NCI-H748 treated with DMSO at 0.1 percent for 48 hours (cell line): ENCODE measurements around the gene WASF3.
A peak's percentile ranks its signal among the peaks of the same experiment; 100 is the strongest.

Source experiments
- DNase-seq: peaks from one replicate; lab custom pipeline; 2025; lab: John Stamatoyannopoulos, UW

WASF3 gene

DNA sequence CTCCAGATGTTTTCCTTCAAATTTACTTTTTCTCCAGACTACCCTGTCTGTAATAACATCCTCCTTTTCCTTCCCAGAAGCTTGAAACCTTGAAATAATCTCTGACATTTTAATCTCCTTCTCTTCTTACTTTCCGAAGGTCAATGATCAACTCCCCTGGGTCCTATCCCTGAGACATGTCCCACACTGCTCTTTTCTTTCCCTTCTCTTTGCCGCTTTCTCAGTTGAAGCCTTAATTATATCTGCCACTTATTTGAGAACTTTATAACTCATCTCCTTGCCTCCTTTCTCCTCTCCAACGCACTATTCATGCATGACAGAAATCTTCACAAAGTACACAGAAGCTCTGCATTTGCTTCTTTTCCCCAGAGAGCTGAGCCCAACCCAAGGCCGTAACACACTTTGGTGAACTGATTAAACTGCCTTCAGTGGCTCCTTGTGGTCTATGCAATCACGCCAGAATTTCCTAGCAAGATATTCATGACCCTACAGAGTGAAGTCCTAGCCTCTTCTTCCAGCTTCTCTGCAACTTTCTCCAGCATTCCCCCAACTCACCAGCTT, 9.2 kb upstream of the WASF3 start:
- DNase-seq: no peak

DNA sequence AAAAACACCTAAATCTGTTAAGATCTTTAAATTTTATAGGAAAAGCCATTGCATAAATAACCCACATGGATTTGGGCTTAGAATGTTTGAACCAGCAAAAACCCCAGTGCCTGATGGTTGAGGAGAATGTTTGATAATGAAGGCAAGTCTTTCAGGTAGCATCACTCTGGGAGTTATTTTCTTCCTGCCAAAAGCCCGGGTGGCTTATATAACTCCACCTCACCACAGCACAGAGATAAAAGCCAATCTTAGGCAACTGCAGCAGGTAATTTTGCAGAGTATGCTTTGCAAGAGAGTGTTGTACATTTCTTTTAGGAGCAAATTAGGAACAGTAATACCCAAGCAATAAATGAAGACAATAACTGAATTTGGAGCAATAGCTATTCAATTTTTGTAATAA, 7.8 kb upstream of the WASF3 start:
- no peak for DNase-seq

DNA sequence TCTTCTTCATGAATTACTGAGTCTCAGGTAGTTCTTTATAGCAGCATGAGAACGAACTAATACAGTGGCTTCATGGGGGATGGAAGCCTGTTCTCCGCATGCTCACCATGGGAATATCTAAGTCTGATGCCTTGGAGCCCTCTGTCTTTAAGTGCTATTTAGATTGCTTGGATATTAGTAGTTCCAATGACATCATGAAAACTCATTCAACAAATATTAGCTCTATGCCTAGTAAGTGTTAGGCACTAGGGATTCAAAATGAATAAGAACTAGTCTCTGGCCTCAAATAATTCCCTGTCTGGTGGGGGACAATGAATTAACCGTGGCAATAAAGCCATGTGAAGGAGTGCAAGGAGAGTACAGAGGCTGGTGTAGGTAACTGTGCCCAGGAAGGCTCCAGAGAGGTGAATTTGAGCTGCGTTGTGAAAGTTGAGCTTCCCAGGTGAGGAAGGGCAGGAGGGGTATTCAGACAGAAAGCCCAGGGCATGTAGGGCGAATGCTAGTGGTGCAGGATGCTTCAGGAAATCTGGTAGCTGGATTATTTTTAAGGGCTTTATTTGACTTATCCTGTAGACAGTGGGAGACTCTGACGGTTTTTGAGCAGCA, 6.1 kb upstream of the WASF3 start:
- DNase-seq: no peak

DNA sequence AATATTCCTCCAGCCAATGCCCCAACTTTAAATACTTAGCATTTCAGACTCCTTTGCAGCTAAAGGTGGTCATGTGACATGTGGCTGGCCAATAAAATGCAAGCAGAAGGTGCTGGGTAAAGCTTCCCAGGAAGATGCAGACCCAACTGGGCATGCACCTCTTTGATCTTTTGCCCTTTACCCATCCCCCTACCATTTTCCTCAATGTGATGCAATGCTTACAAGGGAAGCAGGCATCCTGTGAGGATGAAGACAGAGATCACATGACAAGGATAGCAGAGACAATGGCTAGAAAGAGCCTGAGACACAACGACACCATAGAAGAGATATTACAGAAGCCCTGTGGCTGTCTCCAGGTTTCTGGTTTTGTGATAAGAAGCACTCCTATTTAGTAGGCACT, 2.1 kb upstream of the WASF3 start:
- no peak for DNase-seq

DNA sequence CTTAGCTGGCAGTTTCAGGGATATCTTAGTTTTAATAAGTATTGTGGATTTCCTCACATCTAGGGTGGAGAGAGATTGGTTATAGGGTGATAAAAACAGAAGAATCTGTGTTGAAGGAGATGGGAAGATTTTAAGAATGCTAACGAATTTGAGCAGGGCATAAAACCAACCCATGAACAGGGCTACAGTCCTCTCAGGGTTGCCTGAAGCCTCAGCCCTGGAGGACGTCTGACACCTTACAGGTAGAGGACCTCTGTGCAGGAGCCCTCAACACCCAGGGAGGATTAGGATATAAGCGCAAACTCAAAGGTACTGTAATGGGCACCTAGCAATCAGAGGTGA, 461 bp upstream of the WASF3 start:
- DNase-seq: no peak

DNA sequence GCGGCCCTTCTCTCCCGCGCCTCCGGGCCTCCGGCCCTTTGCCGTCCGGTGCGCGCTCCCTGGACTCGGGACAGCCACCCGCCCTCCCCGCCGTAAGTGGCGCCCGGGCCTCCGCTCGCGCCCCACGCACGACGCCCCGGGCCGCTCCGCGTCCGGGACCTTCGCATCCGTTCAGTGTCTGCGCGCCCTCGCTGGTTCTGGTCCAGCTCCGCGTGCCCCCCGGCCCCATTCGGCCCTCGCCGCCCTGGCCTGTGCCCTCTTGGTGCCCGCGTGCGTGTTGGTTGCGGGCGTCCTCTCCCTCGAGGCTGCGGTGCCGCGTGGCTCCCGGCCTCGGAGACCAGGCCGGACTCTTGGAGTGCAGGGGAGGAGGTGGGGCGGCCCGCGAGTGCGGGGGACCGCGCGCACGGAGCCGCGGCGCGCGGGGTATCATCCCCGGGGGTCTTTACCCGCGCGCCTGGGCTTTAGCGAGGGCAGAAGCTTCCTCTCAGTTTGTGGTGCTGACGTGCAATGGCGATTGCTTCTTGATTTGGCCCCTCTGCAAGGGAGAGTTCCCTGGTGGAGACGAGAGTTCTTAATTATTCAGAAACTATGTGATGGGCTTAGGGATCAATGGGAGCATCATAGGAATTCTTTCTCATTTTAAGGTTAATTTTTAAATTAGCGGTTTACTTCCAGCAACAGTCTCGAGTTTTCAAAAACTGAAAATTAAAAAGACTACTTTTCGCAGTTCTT, 757 bp downstream of the WASF3 start:
- peak; percentile 32 for DNase-seq

DNA sequence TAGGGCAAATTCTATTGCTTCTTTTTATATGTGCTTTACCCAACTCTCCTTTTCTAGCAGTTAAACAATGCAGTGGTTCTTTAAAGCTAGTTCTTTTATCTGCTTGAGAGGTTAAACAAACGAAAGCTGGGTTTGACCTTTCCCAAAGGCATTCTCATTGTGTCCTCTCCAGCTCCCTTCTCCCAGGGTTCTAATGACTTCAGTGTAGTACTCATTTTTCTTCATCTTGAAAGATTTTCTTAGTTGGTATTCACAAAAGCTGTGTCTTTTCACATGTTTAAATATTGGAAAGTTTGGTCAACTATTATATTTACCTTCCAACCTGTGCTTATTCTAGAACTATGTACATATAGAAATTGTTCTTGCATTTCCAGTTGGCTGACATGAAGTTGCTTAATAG, 1.5 kb downstream of the WASF3 start:
- peak; percentile 73 for DNase-seq

DNA sequence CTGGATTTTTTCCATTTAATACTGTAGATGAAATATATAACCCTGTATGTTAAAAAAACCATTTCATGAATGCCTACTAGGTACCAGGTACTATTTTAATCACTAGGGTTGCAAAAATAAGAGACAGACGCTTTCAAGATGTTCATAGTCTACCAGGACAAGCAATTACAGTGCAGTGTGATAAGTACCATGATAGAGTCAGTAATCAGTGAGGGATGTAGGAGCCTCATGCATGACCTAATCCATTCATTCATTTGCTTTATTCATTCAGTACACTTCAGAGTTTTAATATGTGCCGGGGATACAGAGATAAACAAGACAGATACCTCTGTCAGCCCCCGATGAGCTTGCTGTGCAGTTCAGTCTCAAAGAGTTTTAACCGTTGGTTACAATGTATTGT, 3.0 kb downstream of the WASF3 start:
- DNase-seq: no peak

DNA sequence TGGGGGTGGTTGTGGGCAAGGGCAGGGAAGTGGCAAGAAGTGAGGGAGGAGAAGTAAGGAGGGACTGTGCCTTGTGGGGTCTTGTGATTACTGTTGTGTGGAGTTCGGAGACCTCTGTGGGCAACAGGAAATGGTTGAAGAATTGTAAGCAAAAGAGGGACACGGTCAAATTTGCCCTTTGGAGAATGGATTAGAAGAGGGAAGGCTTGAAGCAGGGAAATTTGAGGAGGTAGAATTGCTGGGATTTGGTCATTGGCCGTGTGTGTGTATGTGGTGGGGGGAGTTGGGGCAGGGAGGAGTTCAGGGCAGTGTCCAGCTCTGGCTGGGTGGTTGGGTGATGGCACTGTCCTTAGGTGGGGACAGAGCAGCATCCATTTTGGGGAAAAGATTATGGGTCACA, 3.6 kb downstream of the WASF3 start:
- DNase-seq: no peak

DNA sequence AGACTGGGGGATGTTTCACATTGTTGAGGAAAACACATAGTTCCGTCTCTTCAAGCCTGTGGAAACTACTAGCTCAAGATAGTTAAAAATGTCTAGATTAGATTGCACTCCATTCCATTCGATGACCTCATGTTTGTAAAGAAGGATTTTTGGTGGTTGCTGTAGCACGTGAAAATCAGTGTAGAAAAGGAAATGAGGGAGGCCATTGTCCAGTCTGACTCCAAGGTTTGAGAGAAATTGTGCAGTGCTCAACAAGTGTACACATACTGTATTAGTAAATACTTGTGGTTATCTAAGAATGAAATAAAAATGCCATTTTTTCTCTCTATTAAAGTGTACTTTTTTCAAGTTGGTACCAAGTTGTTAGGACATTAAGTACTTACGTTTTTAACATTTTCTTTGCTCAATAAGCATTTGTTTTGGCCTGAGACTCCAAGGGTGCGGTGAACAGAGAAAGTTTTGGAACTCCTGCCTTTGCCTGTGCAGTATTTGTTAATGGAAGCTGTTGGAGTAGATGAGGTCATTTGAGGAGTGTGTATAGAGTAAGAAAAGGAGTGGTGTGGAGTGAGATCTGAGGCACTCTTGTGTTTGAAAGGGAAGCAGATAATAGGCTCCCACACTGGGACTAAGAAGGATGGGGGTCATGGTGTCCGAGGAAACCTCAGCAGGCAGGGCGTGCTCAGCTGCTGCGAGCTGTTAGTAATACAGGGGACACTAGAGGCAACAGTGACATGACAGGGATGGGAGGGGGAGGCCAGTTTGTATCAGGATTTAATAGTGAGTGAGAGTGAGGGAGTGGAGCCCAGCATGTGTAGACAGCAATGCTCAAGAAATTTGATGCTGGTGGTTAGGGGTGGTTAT, 4.4 kb downstream of the WASF3 start:
- DNase-seq: no peak

DNA sequence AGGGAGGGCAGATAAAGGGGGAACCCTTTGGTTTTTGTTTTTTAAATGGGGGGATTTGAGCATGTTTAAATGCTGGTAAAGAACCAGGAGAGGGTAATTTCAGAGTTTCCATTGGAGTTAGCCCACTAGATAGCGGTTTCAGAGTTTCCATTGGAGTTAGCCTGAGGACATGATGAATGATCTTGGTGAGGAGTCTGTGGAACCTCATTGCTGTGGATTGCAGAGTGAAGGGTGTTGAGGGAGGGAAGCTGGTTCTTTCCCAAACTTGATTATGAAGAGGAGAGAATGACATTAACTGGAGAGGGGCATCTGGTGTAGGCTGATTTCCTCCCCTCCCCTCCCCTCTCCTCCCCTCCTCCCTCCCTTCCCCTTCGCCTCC, 5.0 kb downstream of the WASF3 start:
- DNase-seq: no peak

DNA sequence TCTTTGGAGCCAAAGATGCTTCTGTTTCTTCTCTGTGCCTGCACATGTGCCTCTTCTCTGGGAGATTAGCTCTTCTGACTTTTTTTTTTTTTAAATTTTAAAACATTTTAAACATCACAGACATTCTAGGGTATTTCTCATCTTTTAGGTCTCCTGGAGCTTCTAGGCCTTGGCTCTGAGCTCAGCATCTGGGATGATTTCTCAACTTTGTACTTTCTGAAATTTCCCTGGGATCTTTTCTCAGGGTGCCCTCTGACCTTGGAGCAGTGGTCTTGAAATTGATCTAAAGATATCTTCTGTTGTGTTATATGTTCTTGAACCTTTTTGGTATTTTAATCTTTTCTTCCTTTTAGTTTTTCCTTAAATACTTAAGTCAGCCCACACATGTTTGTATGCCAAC, 6.2 kb downstream of the WASF3 start:
- DNase-seq: no peak

DNA sequence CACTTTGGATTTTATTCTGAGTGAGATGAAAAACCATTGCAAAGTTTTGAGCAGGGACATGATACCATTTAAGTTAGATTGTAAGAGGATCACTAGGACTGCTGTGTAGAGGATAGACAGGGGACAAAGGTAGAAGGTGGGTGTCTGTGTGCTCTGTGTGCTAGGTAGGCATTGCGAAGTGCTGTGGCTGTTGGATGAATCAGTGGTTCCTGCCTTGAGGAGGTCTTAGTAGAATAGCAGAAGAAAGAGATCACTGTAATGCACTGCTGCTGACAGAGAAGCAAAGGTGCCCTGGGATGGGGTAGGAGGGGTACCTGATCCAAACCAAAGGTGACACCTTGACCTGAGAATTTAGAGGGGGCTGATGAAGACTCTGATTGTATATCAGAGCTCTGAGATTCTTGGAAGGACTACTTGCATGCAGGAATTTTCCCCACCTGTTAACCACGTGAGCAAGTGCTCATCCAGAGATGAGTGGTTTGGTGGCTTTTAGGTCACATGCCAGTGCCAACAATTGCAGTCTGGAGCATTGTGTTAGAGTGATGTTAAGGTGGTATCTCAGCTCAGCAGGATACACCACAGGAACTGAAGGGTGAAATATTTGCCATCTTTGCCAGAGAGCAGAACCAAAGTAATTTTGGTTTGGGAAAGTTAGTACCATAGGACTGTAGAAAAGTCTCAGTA, 10.8 kb downstream of the WASF3 start:
- DNase-seq: no peak

DNA sequence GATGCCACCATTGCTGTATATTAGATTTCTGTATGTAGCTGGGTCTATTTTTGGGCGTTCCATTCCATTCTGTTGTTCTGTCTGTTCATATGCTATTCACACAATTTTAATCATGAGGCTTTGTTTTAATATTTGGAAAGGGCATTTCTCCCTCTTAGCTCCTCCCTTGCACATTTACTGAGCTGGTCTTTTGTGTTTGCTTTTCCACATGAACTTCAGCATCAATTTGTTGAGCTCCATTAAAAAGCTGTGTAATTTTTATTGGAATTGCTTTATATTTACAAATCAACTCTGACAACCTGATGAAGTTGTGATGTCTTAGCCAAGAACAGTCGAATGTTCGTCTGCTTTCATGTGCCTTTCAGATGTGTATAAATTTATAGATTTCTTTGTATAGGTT, 14.0 kb downstream of the WASF3 start:
- DNase-seq: no peak

DNA sequence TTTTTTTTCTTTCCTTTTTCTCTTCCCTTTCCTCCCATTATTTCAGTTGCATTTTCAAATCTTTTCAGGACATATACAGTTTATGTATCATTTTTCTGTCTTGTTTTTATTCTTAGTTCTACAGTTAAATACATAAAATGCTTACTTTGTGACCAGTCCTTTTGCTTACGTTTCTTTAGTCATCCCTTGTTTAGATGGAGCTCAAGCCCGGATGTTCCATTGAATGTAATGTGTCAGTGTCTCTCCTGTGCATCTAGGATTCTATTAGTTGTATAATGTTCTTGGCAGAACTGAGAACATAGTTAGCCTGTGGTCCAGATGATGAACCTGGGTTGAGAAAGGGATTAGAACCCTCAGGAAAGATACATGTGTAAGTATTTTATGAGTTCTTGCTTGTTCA, 17.8 kb downstream of the WASF3 start:
- no peak for DNase-seq

DNA sequence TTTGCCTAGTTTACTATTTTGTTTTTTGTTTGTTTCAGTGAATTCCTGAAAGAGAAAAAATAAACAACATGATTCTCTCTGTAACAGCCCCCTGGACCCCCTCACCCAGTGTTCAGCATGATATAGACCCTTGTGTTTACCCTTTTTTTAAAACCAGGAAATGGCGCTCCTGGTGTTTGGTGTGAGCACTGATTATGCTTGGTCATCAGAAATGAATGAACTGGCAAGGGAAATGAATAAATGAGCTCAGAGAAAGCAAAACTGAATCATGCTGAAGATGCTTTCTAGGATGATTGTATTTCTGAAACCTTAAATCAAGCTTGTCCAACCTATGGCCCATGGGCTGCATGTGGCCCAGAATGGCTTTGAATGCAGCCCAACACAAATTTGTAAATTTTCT, 22.1 kb downstream of the WASF3 start:
- DNase-seq: no peak

DNA sequence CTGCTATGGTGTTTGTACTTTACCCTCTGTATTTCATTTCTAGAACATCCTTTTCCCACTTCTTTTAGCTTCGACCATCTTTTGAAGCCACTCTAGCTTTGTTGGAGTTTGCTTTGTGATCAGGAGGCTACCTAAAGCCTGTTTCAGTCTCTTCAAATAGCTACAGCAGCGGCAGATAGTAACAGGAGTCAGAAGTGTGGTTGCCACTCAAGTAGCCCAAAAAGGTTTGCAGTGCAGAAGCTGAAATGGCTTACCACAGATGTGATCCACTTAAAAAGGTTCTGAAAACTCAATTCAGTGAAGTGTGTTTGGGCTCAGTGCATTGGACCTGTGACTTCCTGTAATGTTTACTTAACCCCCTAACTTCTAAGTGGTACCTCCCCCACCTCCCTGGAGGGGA, 26.2 kb downstream of the WASF3 start:
- no peak for DNase-seq

DNA sequence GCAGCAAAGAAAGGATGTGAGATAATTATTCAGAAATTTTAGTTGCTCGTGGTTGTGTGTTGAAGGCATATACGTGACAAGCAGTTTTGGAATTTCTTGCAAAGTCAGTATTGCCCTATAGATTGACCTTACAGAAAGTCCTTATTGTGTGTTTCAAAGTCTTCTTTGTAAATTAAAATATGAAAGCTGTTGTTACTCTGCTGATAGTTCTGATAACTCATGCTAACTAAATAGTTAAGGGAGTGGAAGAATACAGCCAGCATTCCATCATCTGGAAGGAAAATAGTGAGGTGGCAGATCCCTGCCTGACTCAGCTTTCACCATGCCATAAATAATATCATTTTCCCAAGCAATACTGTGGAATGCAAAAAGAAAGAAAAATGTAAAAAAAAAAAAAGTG, 27.2 kb downstream of the WASF3 start:
- DNase-seq: no peak

DNA sequence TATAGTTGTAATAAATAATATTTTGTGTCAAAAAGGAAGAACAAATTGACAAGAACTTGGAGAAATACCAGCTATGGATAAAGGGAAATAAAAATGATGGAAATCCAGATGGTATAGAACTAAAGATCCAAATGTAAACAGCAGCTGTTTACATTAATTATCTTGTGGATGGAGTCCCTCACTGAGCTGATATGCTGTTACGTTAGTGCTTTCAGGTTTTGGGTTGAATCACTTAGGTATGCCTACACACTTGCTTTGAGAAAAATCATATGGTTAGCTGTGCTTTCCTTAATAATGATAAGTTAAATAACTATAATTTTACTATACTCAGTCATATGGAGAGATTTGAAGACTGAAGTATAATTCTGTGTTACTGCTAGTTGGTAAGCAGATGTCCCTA, 27.7 kb downstream of the WASF3 start:
- DNase-seq: peak; percentile 34

DNA sequence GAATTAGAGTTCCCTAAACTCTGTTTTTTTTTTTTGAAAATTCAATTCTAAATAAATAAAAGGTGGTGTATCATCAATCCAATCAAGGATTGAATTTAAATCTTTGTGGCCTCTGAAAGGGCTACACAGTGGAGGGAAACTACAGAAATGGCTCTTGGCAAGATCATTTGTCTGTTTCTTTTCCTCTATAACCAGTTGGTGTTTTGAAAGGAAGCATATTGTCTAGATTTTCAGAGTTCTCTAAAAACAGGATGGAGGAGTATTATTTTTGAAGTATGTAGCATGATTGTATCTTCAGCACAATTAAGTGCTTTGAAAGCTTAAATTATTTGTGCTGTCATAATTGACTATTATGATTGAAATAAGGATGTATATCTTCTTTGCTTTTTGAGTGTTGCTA, 29.8 kb downstream of the WASF3 start:
- DNase-seq: no peak

DNA sequence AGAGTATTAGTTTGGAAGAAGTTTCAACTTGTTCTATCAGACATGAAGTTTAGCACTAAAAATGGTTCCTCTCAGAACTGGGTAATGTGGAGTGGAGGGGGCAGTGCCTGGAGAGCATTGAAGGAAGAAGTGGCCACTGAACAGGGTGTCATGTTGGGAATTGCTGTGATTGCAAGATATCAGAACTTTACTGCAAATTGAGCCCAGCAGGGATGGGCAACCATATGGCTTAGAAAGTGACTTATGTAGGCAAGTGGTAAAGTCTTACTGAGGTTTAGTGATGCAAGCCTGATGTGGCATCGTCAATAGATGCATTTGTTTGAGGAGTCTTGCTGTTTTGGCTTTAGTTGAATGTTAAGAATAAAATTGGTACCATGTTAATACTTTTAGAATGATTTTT, 31.7 kb downstream of the WASF3 start:
- no peak for DNase-seq

DNA sequence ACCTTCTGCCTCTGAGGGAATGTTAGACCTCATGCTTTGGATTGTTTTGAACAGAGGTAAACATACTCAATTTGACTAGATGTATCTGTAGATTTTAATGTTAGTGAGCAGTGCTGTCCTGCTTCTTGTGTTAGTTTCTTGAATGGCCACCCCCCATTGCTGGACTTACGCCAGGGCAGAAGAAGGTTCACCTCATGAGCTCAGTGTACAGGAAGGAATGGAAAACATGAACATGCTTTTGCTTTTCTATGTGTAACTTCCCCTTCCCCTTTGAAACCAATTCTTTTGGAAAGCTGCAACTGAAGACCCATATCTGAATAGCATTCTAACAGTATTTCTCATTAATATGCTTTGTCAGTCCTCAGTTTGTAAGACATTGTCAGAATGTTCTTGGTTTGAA, 32.3 kb downstream of the WASF3 start:
- DNase-seq: no peak

DNA sequence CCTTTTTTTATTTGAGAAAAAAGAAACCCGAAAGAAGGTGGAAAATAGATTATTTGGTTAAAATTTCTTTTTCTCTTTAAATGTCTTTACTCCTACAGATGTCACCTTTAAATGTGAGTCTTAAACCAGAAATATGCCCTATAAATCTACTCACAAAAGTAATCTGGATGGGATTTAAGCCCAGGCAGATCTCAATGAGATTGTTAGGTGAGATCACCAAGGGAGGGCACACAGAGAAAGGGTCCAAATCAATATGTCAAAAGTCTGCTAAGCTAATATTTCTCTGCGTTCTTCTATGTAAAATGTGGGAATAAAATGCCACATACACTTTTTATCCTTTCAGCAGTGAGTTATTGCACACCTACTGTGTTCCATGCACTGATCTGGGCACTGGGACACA, 32.9 kb downstream of the WASF3 start:
- no peak for DNase-seq
